OCI-M1 (cell line): ENCODE measurements around the gene PAK1IP1.
A peak's percentile ranks its signal among the peaks of the same experiment; 100 is the strongest.
"Not testable (repeated sequence)": the region's sequence is repeated elsewhere in the genome, so short reads cannot be mapped to it uniquely, and the experiment has no call there.

ENCODE experiments used
- DNase-seq: peaks from one replicate; lab custom pipeline; 2025; lab: John Stamatoyannopoulos, UW

Gene PAK1IP1

DNA sequence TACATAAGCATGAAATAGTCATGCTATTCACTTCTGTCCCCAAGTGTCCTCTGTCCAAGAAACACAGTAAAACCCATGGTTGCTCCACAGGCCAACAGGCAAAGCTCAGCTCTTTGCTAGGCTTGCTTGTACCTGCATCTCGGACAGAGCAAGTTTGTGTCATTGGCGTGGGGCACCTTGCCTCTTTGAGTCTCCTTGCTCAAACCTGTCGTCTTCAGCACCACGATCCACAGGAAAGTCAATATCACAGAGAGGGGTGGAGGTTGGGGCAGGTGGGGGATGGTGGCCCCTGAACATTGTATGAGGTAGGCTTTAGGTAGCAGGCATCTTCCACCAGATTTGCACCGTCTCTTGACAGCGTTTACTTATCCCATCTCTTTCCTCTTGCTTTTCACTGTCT is 48.7 kb downstream of the PAK1IP1 start:
- DNase-seq, result no peak

DNA sequence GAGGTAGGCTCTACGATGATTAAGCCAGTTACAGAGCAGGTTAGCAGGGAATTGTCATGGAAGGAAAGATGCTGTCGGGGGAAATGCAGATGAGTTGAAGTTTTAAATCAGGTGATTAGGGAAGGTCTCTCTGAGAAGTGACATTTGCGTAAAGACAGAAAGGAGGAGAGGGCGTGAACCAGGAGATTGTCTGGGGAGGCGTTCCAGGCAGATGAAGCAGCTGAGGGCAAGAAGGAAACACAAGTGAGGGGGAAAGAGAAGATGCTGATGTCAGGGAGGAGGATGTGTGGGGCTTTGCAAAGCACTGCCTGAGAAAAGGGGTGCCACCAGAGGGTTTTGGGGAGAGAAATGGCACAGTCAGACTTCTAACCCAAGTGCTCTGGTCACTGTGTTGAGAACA is 50.3 kb downstream of the PAK1IP1 start:
- DNase-seq, result no peak

DNA sequence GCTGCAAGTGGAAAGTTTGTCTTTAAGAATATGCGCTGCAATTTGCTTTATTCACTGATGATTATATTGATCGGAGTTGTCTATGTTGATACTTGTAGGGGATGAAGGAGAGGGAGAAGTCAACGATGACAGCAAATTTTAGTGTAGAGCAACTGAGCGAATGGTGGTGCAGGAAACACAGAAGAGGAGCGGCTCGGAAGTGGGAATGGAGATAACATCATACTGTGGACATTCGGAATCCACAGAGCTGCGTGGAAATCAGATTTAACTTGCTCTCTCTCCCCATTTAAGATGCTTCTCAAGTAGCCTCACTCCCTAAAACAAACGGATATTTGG is 52.1 kb downstream of the PAK1IP1 start:
- no peak for DNase-seq

DNA sequence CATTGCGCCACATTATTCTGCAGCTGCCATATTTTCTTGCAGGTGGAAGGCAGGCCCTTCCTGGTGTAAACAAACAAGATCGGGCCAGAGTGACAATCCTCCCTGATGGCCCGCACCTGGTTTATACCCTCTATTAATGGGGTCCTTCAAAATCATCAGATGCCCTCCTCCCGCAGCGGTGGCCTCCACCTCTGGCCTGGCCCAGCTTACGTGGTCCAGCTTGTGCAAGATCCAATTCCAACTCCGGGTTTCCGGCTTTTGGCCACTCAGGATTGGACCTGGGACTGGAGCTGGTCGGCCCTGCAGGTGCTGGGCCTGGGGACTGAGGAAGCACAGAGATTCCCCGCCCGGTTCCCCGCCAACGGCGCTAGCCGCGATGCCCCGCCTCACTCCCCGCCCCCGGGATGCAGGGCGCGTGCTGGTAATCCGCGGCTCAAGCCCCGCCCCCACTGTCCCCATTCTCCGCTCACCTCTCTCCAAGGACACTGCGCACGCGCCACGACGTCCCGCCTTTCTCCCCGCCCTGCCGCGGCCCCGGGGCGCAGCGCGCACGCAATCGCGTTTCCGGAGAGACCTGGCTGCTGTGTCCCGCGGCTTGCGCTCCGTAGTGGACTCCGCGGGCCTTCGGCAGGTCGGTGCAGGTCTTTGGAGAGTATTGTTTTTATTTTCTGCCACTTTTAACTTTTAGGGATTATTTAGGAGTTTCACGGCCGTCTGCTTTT is 52.6 kb downstream of the PAK1IP1 start, which contains the start of gene TMEM14B:
Gene TMEM14B, plus strand, starts transcription at position 555 of the 722 bp plus-strand sequence. CDS start 1,441 bp downstream, outside the sequence.
- peak; percentile 99 for DNase-seq

DNA sequence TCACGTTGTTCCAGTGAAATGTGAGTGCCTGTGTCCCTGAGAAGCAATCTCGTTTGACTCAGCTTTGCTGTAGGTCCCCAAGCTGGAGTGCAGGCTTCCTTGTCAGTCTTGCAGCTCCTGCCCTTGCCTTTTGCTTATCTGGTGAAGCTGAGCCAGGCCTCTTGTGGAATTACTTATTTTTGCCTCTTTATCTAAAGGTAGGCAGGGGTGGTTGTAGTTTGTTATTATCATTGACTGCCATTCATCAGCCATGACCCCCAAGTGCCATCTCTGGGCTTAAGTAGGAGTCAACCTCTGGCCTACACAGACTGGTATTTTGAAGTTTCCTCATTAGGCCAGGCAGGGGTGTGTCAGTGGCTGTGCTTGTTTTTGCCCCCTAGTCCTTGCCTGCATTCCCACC is 55.0 kb downstream of the PAK1IP1 start:
- peak; percentile 77 for DNase-seq

DNA sequence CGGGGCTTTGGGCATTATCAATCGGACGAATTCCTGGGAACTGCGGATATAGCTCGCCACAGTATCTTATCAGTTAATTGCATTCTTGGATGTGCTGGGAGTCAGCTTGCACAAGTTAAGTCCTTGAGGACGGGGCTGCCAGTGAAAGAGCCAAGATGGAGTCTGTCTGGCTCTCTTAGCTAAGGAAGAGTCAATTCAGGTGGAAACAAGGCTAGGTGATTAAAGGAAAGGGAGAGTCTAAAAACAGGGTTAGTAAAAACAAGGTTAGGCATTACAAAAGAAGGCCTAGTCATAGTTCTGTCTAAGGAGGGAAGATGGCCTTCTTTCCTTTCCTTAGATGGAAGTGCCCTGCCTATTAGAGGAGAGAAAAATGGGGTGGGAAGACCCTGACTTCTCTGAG is 55.8 kb downstream of the PAK1IP1 start:
- DNase-seq, result not testable (repeated sequence)

DNA sequence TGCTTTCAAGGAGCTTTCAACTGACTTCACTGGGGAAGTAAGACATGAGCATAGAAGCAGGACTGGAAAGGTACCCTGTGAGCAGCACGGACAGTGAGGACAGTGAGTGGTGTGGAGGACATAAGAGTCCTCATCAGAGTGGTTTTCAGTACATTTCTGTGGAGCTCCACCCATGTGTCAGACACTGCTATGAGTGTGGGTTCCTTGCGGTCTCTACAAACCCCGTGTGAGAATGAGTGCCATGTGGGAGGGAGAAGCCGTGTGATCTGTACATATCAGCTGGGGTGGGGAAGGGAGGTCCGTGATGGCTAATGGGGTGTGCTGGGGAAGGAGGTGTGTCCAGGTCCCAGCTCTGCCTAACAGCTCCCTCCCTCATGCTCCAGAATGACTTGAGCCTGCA is 57.0 kb downstream of the PAK1IP1 start:
- not testable (repeated sequence) for DNase-seq

DNA sequence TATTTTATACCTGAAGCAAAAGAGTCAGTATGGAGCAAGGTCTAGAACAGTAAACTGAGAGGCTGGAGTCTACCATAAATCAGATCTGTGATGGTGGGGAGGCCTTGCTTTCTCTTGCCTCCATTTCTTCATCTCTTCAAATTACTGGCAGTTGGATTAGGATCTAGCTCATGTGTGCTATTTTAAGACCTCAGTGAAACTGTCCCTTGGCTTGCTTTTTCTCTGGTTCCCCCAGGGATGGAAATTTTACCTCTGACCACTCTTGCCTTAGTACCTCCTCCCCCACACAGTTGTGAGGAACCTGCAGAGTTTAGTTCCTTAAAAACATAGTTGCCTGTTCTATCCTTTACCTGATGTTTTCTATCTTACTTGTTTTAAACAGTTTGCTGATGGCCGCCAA is 61.3 kb downstream of the PAK1IP1 start:
- no peak for DNase-seq
